ENCODE measurements around the gene AKAP11.
A peak's percentile ranks its signal among the peaks of the same experiment; 100 is the strongest.

Gene AKAP11

GRCh38 chr13:42228527-42228926 is 43.4 kb upstream of the AKAP11 start:
- no peak overlapping the region for H3K14ac ChIP-seq (ENCODE audit: low read length in 2 of 2)
- no peaks in the 10 kb centered on the region for H3K4me1 ChIP-seq (ENCODE audit: control insufficient read depth, insufficient read depth, low read depth, low read length)
- no peak for DNase-seq
- no peak overlapping the region for H2BK12ac ChIP-seq (ENCODE audit: low read length in 2 of 2)
- peaks cover 0 to 61% of the 10 kb centered on the region in 2 experiments for H3K36me3 ChIP-seq (ENCODE audit: control insufficient read depth in 1 of 2, insufficient read depth in 2 of 2, low read depth in 1 of 2, low read length in 2 of 2)
- no peak overlapping the region for H3K4ac ChIP-seq (ENCODE audit: low read depth in 1 of 2, low read length in 2 of 2)
- H3K27me3 ChIP-seq (ENCODE audit: control insufficient read depth in 1 of 2, insufficient read depth in 1 of 2, low read length in 2 of 2) = no peaks in the 10 kb centered on the region
- 97% methylated on average over 1 of the region's 1 CpG for WGBS
- H3K4me3 ChIP-seq (ENCODE audit: insufficient read depth in 1 of 2, low read depth in 1 of 2, low read length in 2 of 2) = no peak overlapping the region
- H4K91ac ChIP-seq (ENCODE audit: low read length) = no peak overlapping the region
- no peak overlapping the region for H2AK5ac ChIP-seq (ENCODE audit: low read length, severe bottlenecking)
- no peak overlapping the region for H2AFZ ChIP-seq (ENCODE audit: low read depth, low read length)
- H2BK5ac ChIP-seq (ENCODE audit: low read depth, low read length, poor library complexity, severe bottlenecking) = no peak overlapping the region
- no peaks in the 10 kb centered on the region for H3K79me1 ChIP-seq (replicated peaks; ENCODE audit: low read length, poor library complexity, severe bottlenecking)
- H2BK15ac ChIP-seq (ENCODE audit: low read depth, poor library complexity, severe bottlenecking) = no peak overlapping the region
- H3K9me3 ChIP-seq (ENCODE audit: control insufficient read depth, low read length) = no peaks in the 10 kb centered on the region
- no peak overlapping the region for H2BK120ac ChIP-seq (ENCODE audit: low read depth, low read length)
- H4K8ac ChIP-seq (ENCODE audit: low read length) = no peak overlapping the region
- H3K18ac ChIP-seq (ENCODE audit: low read depth in 1 of 2, low read length in 2 of 2) = no peak overlapping the region
- no peak overlapping the region for H3K27ac ChIP-seq (ENCODE audit: low read length, poor library complexity, severe bottlenecking)
- H3K4me2 ChIP-seq (ENCODE audit: low read length, poor library complexity, severe bottlenecking) = no peak overlapping the region
- H3K9ac ChIP-seq (ENCODE audit: low read length) = no peak overlapping the region
- H3K23ac ChIP-seq (ENCODE audit: low read length in 2 of 2) = no peak overlapping the region

GRCh38 chr13:42229287-42229686 is 42.7 kb upstream of the AKAP11 start:
- Histone ChIP-seq H3K36me3 (ENCODE audit: control insufficient read depth in 1 of 2, insufficient read depth in 2 of 2, low read depth in 1 of 2, low read length in 2 of 2) (peaks cover 0 to 57% of the 10 kb centered on the region in 2 experiments), H2BK15ac (ENCODE audit: low read depth, poor library complexity, severe bottlenecking) (no peak overlapping the region), H3K9ac (ENCODE audit: low read length) (no peak overlapping the region), H3K23ac (ENCODE audit: low read length in 2 of 2) (no peak overlapping the region), H3K4me2 (ENCODE audit: low read length, poor library complexity, severe bottlenecking) (no peak overlapping the region), H3K9me3 (ENCODE audit: control insufficient read depth, low read length) (no peaks in the 10 kb centered on the region), H3K18ac (ENCODE audit: low read depth in 1 of 2, low read length in 2 of 2) (no peak overlapping the region), H2AK5ac (ENCODE audit: low read length, severe bottlenecking) (no peak overlapping the region), H3K4me1 (ENCODE audit: control insufficient read depth, insufficient read depth, low read depth, low read length) (no peaks in the 10 kb centered on the region), H3K79me1 (replicated peaks; ENCODE audit: low read length, poor library complexity, severe bottlenecking) (no peaks in the 10 kb centered on the region), H4K8ac (ENCODE audit: low read length) (no peak overlapping the region), H3K4me3 (ENCODE audit: insufficient read depth in 1 of 2, low read depth in 1 of 2, low read length in 2 of 2) (no peak overlapping the region), H3K27ac (ENCODE audit: low read length, poor library complexity, severe bottlenecking) (no peak overlapping the region), H2BK12ac (ENCODE audit: low read length in 2 of 2) (no peak overlapping the region), H4K91ac (ENCODE audit: low read length) (no peak overlapping the region), H3K27me3 (ENCODE audit: control insufficient read depth in 1 of 2, insufficient read depth in 1 of 2, low read length in 2 of 2) (no peaks in the 10 kb centered on the region), H2BK5ac (ENCODE audit: low read depth, low read length, poor library complexity, severe bottlenecking) (no peak overlapping the region), H2BK120ac (ENCODE audit: low read depth, low read length) (no peak overlapping the region), H3K14ac (ENCODE audit: low read length in 2 of 2) (no peak overlapping the region), H2AFZ (ENCODE audit: low read depth, low read length) (no peak overlapping the region), H3K4ac (ENCODE audit: low read depth in 1 of 2, low read length in 2 of 2) (no peak overlapping the region)
- peak; percentile 24 for DNase-seq
- WGBS = 65% methylated on average over 2 of the region's 3 CpGs

GRCh38 chr13:42232671-42233070 is 39.3 kb upstream of the AKAP11 start:
- H4K8ac ChIP-seq (ENCODE audit: low read length) = no peak overlapping the region
- H3K4me1 ChIP-seq (ENCODE audit: control insufficient read depth, insufficient read depth, low read depth, low read length) = no peaks in the 10 kb centered on the region
- no peak overlapping the region for H2BK15ac ChIP-seq (ENCODE audit: low read depth, poor library complexity, severe bottlenecking)
- H2BK120ac ChIP-seq (ENCODE audit: low read depth, low read length) = no peak overlapping the region
- H3K27me3 ChIP-seq (ENCODE audit: control insufficient read depth in 1 of 2, insufficient read depth in 1 of 2, low read length in 2 of 2) = no peaks in the 10 kb centered on the region
- no peak overlapping the region for H2BK12ac ChIP-seq (ENCODE audit: low read length in 2 of 2)
- no peak overlapping the region for H2AK5ac ChIP-seq (ENCODE audit: low read length, severe bottlenecking)
- H3K4me2 ChIP-seq (ENCODE audit: low read length, poor library complexity, severe bottlenecking) = no peak overlapping the region
- H3K36me3 ChIP-seq (ENCODE audit: control insufficient read depth in 1 of 2, insufficient read depth in 2 of 2, low read depth in 1 of 2, low read length in 2 of 2) = peaks cover 0 to 40% of the 10 kb centered on the region in 2 experiments
- H3K27ac ChIP-seq (ENCODE audit: low read length, poor library complexity, severe bottlenecking) = no peak overlapping the region
- H3K14ac ChIP-seq (ENCODE audit: low read length in 2 of 2) = no peak overlapping the region
- H3K9me3 ChIP-seq (ENCODE audit: control insufficient read depth, low read length) = no peaks in the 10 kb centered on the region
- no peak overlapping the region for H3K23ac ChIP-seq (ENCODE audit: low read length in 2 of 2)
- H4K91ac ChIP-seq (ENCODE audit: low read length) = no peak overlapping the region
- H3K4ac ChIP-seq (ENCODE audit: low read depth in 1 of 2, low read length in 2 of 2) = no peak overlapping the region
- DNase-seq = no peak
- no peaks in the 10 kb centered on the region for H3K79me1 ChIP-seq (replicated peaks; ENCODE audit: low read length, poor library complexity, severe bottlenecking)
- no peak overlapping the region for H3K4me3 ChIP-seq (ENCODE audit: insufficient read depth in 1 of 2, low read depth in 1 of 2, low read length in 2 of 2)
- no peak overlapping the region for H3K9ac ChIP-seq (ENCODE audit: low read length)
- 100% methylated on average over 4 of the region's 4 CpGs for WGBS
- no peak overlapping the region for H3K18ac ChIP-seq (ENCODE audit: low read depth in 1 of 2, low read length in 2 of 2)
- no peak overlapping the region for H2BK5ac ChIP-seq (ENCODE audit: low read depth, low read length, poor library complexity, severe bottlenecking)
- H2AFZ ChIP-seq (ENCODE audit: low read depth, low read length) = no peak overlapping the region

GRCh38 chr13:42233726-42234125 is 38.2 kb upstream of the AKAP11 start:
- Histone ChIP-seq H3K4me2 (ENCODE audit: low read length, poor library complexity, severe bottlenecking) (no peak overlapping the region), H3K14ac (ENCODE audit: low read length in 2 of 2) (no peak overlapping the region), H4K8ac (ENCODE audit: low read length) (no peak overlapping the region), H3K9ac (ENCODE audit: low read length) (no peak overlapping the region), H2BK120ac (ENCODE audit: low read depth, low read length) (no peak overlapping the region), H3K9me3 (ENCODE audit: control insufficient read depth, low read length) (no peaks in the 10 kb centered on the region), H3K27ac (ENCODE audit: low read length, poor library complexity, severe bottlenecking) (no peak overlapping the region), H3K27me3 (ENCODE audit: control insufficient read depth in 1 of 2, insufficient read depth in 1 of 2, low read length in 2 of 2) (no peaks in the 10 kb centered on the region), H3K18ac (ENCODE audit: low read depth in 1 of 2, low read length in 2 of 2) (no peak overlapping the region), H2BK5ac (ENCODE audit: low read depth, low read length, poor library complexity, severe bottlenecking) (no peak overlapping the region), H3K36me3 (ENCODE audit: control insufficient read depth in 1 of 2, insufficient read depth in 2 of 2, low read depth in 1 of 2, low read length in 2 of 2) (peaks cover 0 to 40% of the 10 kb centered on the region in 2 experiments), H2BK12ac (ENCODE audit: low read length in 2 of 2) (no peak overlapping the region), H3K4ac (ENCODE audit: low read depth in 1 of 2, low read length in 2 of 2) (no peak overlapping the region), H3K4me3 (ENCODE audit: insufficient read depth in 1 of 2, low read depth in 1 of 2, low read length in 2 of 2) (no peak overlapping the region), H3K4me1 (ENCODE audit: control insufficient read depth, insufficient read depth, low read depth, low read length) (no peaks in the 10 kb centered on the region), H2AFZ (ENCODE audit: low read depth, low read length) (no peak overlapping the region), H2BK15ac (ENCODE audit: low read depth, poor library complexity, severe bottlenecking) (no peak overlapping the region), H3K79me1 (replicated peaks; ENCODE audit: low read length, poor library complexity, severe bottlenecking) (no peaks in the 10 kb centered on the region), H3K23ac (ENCODE audit: low read length in 2 of 2) (no peak overlapping the region), H2AK5ac (ENCODE audit: low read length, severe bottlenecking) (no peak overlapping the region), H4K91ac (ENCODE audit: low read length) (no peak overlapping the region)
- no CpG with 5 or more reads among the region's 1 CpG for WGBS
- DNase-seq = no peak

Data from mesenchymal stem cell (in vitro differentiated cells and primary cell).